GM20000 (cell line): Measurements from ENCODE around the gene ABLIM2.

Source experiments
- DNase-seq: peaks from one replicate; pipeline ENCODE4 v3.0.0; 2012; ENCODE audit warnings: low spot score
- TF ChIP-seq, protein P1 (sequence below): IDR thresholded peaks from 2 replicates; pipeline ENCODE4 v1.5.1; 2012; ENCODE audit warnings: mild to moderate bottlenecking, control low read depth; ENCODE audit errors: extremely low read depth, missing control alignments

Gene ABLIM2

DNA sequence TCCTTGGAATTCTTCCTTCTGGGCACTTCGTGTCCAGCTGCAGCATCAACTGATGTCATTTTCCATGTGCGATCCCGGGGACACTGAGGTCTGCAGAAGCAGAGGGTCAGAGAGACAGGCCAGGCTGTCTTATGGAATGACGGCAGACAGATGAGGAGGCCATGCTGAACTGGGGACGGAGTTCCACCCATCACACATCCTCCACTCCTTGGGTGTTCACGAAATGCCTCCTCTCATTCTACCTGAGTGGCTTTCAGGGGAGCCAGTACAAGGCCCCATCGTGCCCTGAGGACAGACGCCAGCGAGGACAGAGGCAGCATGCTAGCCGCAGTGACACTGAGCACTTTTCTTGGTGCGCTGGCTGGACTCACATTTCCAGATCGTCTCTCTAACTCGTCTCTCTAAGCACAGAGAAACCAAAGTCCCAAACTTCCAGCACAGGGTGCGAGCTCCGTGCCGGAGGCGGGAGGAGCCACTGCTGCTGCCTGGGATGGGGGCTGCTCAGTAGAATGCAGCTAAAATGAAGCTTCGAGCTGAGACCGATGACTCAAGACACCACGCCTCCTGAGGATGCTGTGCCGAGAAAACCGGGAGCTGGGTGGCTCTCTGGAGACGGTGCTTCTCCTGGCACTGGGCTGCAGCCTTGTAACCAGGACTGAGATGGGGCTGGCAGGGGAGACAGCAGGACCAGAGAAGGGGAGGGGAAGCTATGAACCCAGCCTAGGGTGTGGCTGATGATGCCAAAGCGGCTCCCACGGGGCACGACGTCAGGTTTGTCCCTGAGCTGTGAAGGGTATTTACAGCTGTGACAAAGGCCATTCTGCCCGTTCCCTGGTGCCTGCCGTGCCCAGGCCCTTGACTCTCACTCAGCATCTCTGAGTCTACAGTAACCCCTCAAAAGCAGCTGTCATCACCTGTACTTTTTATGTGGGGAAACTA, 8.2 kb downstream of the ABLIM2 start:
- TF ChIP-seq, protein P1, sequence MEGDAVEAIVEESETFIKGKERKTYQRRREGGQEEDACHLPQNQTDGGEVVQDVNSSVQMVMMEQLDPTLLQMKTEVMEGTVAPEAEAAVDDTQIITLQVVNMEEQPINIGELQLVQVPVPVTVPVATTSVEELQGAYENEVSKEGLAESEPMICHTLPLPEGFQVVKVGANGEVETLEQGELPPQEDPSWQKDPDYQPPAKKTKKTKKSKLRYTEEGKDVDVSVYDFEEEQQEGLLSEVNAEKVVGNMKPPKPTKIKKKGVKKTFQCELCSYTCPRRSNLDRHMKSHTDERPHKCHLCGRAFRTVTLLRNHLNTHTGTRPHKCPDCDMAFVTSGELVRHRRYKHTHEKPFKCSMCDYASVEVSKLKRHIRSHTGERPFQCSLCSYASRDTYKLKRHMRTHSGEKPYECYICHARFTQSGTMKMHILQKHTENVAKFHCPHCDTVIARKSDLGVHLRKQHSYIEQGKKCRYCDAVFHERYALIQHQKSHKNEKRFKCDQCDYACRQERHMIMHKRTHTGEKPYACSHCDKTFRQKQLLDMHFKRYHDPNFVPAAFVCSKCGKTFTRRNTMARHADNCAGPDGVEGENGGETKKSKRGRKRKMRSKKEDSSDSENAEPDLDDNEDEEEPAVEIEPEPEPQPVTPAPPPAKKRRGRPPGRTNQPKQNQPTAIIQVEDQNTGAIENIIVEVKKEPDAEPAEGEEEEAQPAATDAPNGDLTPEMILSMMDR = no peak
- DNase-seq = no peak

DNA sequence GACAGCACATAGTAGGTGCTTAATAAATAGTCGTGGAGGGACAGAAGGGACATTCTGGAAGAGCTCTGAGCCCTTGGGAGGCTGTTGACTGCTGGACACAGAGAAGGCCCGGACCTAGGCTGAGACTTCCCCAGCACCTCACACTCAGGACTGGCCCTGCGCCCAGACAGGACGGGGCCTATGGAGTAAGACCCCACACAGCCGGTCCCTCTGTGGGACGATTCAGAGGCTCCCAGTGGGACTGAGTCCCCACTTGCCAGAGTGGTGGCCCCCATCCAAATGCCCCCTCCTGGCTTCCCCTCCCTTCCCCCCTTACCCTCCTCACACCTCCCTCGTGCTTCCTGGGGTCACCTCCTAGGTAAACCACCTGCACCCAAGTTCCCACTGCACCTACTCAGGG, 8.9 kb downstream of the ABLIM2 start:
- DNase-seq = no peak
- TF ChIP-seq, protein P1 = no peak

DNA sequence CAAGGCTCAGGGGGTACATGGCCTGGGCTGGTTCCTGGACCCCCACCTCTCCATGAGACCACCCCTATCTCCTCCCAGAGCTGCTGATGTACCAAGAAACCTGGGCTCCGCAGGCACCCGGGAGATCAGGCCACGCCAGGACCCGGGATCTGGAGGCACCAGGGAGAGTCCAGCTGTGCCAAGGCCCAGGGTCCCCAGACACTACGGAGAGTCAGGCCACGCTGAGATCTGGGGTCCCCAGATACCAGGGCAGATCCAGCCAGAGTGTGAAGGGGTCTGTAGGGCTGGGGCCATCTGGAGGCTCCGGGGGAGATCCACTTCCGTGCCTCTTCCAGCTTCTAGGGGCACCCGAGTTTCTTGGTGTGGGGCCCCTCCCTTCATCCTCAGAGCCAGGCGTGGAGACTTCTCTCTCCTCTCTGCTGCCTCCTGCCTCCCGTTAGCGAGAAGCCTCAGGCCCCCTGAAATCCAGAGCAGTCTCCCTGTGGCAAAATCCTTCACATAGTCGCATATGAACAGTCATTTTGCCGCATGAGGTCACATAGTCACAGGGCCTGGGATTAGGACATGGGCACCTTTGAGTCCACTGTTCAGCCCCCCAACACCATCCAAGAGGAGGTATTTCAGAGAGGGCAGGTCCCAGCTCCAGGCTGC, 9.7 kb downstream of the ABLIM2 start:
- TF ChIP-seq, protein P1 = no peak

DNA sequence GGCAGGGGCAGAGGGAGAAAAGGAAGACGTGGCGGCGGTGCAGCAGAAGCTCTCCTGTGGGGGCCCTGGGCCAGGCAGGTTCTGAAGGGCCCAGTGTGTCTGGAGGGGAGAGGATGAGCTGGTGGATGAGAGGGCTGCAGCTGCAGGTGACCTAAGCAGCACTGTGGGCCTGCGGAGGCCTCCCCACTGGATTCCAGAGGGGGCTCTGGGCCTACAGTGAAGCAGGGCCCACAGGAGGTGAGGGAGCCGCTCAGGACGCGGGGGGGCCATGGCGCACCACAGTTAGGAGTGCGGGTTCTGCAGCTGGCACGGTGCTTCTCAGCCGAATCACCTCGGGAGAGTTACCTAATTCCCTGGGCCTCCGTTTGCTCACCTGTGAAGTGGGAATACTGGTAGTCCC, 10.5 kb downstream of the ABLIM2 start:
- TF ChIP-seq, protein P1 = no peak
- no peak for DNase-seq

More for the DNA sequence above, 9.7 kb downstream of the ABLIM2 start:
- DNase-seq = no peak

DNA sequence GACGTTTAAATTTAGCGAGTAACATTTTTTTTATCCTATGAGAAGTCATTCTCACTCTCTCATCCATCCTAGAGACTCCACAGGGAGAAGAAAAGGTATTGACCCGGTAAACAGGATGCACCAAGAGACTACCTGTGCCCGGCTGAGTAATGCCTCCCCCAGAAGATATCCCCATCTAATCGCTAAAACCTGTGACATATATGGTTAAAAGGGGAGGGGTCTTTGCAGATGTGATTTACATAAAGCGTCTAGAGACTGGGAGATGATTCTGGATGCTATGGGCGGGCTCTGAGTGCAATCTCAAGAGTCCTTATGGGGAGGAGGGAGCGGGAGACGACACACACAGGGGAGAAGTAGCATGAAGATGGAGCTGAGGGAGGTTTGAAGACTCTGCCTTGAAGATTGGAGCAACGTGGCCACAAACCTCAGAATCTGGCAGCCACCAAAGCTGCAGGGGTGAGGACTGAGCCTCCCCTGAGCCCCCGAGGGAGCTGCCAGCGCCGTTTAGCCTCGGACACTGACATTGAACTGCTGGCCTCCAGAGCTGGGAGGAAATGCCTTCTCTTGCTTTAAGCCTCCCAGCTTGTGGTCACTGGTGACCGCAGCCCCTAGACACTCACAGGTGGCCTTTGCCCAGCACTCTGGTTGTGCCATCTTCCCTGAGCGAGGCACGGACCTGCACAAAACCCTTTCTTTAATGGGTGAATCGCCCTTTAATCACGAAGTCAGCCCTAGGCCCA, 11.2 kb downstream of the ABLIM2 start:
- no peak for DNase-seq
- TF ChIP-seq, protein P1 = no peak

DNA sequence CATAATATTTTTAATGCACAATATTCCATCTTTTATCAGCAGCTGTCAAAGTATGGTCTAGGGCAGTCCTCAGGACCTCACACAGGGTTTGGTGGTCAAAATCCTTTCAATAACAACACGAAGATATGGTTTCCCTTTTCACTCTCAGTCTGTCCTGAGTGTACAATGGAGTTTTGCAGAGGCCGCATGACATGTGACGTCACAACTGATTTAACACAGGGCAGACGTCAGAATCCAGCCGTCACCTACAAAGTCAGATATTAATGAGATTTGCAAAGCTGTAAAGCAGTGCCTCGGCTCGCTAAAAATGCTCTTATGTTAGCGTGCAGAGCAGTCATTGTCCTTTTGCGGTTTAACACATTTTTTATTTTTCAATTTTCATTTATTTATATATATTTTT, 12.5 kb downstream of the ABLIM2 start:
- DNase-seq = no peak
- TF ChIP-seq, protein P1 = no peak
